Fibroblast of the aortic adventitia (primary cell): ENCODE data around the gene TCF12. TPM values are rescaled to one million over a fixed set of nuclear protein-coding genes. Genes with fewer than 3 reads are reported as not detected.

Source experiments
- DNase-seq: peaks from one replicate; pipeline ENCODE4 v3.0.0-alpha.2; 2010; ENCODE audit warnings: low read depth
- H3K4me3 ChIP-seq: 2 replicates; pipeline ENCODE4 v1.5.1; 2011; ENCODE audit warnings: low read depth, mild to moderate bottlenecking, control low read depth, low read length, moderate library complexity
- CTCF ChIP-seq: IDR thresholded peaks from 2 replicates; pipeline ENCODE4 v1.5.1; 2011; ENCODE audit warnings: mild to moderate bottlenecking, low read length, control low read depth, inconsistent platforms; ENCODE audit not compliant: insufficient read depth
- total RNA-seq: library from RNA; depleted of rRNA; stranded (reverse); fragments of >200 nt; gene quantifications from 2 replicates; pipeline ENCODE4 v1.2.3, GENCODE V29; 2012; ENCODE audit warnings: low replicate concordance

The TCF12 gene
- total RNA-seq, 1 donor: 89.2 TPM

GRCh38 chr15:56913670-56914069 is 4.8 kb upstream of the TCF12 start:
- no peak for TF ChIP-seq CTCF
- no peak overlapping the region for H3K4me3 ChIP-seq
- peak; percentile 77 for DNase-seq

- no peak overlapping the region for H3K4me3 ChIP-seq
- TF ChIP-seq CTCF: no peak
- DNase-seq: no peak
Observed at GRCh38 chr15:56915888-56916287, 2.6 kb upstream of the TCF12 start.

GRCh38 chr15:56916825-56917477 is 1.5 kb upstream of the TCF12 start:
- peak overlapping the region; percentile 87 for H3K4me3 ChIP-seq
- no peak for TF ChIP-seq CTCF
- no peak for DNase-seq

- DNase-seq: no peak
- no peak for TF ChIP-seq CTCF
Observed at GRCh38 chr15:56917652-56918045, 795 bp upstream of the TCF12 start.

GRCh38 chr15:56919031-56919608 is 676 bp downstream of the TCF12 start:
- DNase-seq: peak; percentile 67
- peak overlapping the region; percentile 87 for H3K4me3 ChIP-seq
- TF ChIP-seq CTCF: no peak

More at GRCh38 chr15:56917652-56918045, 795 bp upstream of the TCF12 start:
- peak overlapping the region; percentile 87 for H3K4me3 ChIP-seq

- TF ChIP-seq CTCF: no peak
- peak overlapping the region; percentile 87 for H3K4me3 ChIP-seq
- peak; percentile 47 for DNase-seq
Observed at GRCh38 chr15:56919609-56920366, 1.3 kb downstream of the TCF12 start.
